Measurements from ENCODE around the gene ZNF69. TPM values are rescaled to one million over a fixed set of nuclear protein-coding genes. Genes with fewer than 3 reads are reported as not detected.

The ZNF69 gene
- total and polyA plus RNA-seq, 2 of the 4 experiments (the other 2 are of a cell fraction): 2.7 to 12.0 TPM

GRCh38 chr19:11944656-11945055, 57.1 kb downstream of the ZNF69 start:
- Histone ChIP-seq H3K4ac (ENCODE audit: low read depth, low read length) (no peak overlapping the region), H3K23ac (ENCODE audit: low read depth, low read length) (no peak overlapping the region), H3K36me3 (ENCODE audit: control insufficient read depth, insufficient read depth, low read length) (peaks cover 48% of the 10 kb centered on the region), H2BK20ac (ENCODE audit: low read depth, low read length) (no peak overlapping the region), H2BK5ac (ENCODE audit: low read depth, low read length, poor library complexity, severe bottlenecking) (no peak overlapping the region), H3K4me1 (ENCODE audit: control insufficient read depth, insufficient read depth, low read length) (no peaks in the 10 kb centered on the region), H3K4me2 (ENCODE audit: low read depth, low read length) (no peak overlapping the region), H3K9me3 (ENCODE audit: control insufficient read depth, insufficient read depth, low read length) (peaks cover 84% of the 10 kb centered on the region), H3K9me1 (ENCODE audit: insufficient read depth, low read length) (no peaks in the 10 kb centered on the region), H2AK9ac (replicated peaks; ENCODE audit: low read depth, low read length, poor library complexity) (no peak overlapping the region), H3K27me3 (ENCODE audit: control insufficient read depth, insufficient read depth, low read length) (no peaks in the 10 kb centered on the region), H2BK15ac (ENCODE audit: low read depth, low read length) (no peak overlapping the region), H3K27ac (ENCODE audit: insufficient read depth, low read length) (no peak overlapping the region), H4K5ac (ENCODE audit: low read depth, low read length) (no peak overlapping the region), H4K91ac (ENCODE audit: insufficient read depth, low read depth, low read length) (no peak overlapping the region), H3K56ac (ENCODE audit: extremely low read depth, insufficient read depth, low read length) (no peak overlapping the region), H2AK5ac (ENCODE audit: low read depth, low read length) (no peak overlapping the region), H3K14ac (replicated peaks; ENCODE audit: low read depth, low read length) (no peak overlapping the region), H3K18ac (ENCODE audit: low read depth, low read length) (no peak overlapping the region), H4K8ac (ENCODE audit: low read depth in 2 of 2, low read length in 2 of 2) (no peak overlapping the region), H4K20me1 (ENCODE audit: insufficient read depth, low read length) (no peaks in the 10 kb centered on the region), H2BK120ac (ENCODE audit: low read depth, low read length) (no peak overlapping the region), H3K79me1 (ENCODE audit: low read depth in 1 of 2, low read length in 2 of 2) (peaks cover 9 to 23% of the 10 kb centered on the region in 2 experiments; a peak in 2 of 4 replicates), H3K4me3 (ENCODE audit: insufficient read depth, low read depth, low read length) (no peak overlapping the region), H2AFZ (replicated peaks; ENCODE audit: low read length, poor library complexity) (no peak overlapping the region), H3K9ac (ENCODE audit: low read depth, low read length) (no peak overlapping the region)
- DNase-seq (no peak), ATAC-seq (ENCODE audit: low read depth) (no peak)
- in situ Hi-C loops (cut with MboI; ENCODE audit: low sequenced_read_pairs): no loop called here
- POLR2A ChIA-PET (ENCODE audit: unreplicated experiment): no interaction called here
- no TSS peak for BruUV-seq (replicated peaks)
- intact Hi-C loops (cut with micrococcal nuclease): no loop called here
- CTCF ChIA-PET: no interaction called here
- dilution Hi-C loops (cut with HindIII; ENCODE audit: low sequenced_read_pairs, unreplicated experiment): no loop called here
- no CpG with 5 or more reads among the region's 4 CpGs for WGBS, 2 experiments (ENCODE audit: extremely low coverage in 2 of 2, insufficient read length in 1 of 2)
- TF ChIP-seq SMC3 (IDR thresholded peaks at IDR 0.05; ENCODE audit: low read depth, low read length) (no peak), RCOR1 (IDR thresholded peaks at IDR 0.05; ENCODE audit: insufficient replicate concordance, low read length) (no peak)
